Measurements from ENCODE around the gene PDE4A.
A peak's percentile ranks its signal among the peaks of the same experiment; 100 is the strongest.
"Not testable (repeated sequence)": the region's sequence is repeated elsewhere in the genome, so short reads cannot be mapped to it uniquely, and the experiment has no call there.

Gene PDE4A

GRCh38 chr19:10430505-10431253 lies 10.3 kb downstream of the PDE4A start:
- DNase-seq, result no peak

GRCh38 chr19:10431254-10431942 lies 11.1 kb downstream of the PDE4A start:
- no peak for DNase-seq

- DNase-seq, result no peak
Measured at GRCh38 chr19:10431943-10432735, 11.8 kb downstream of the PDE4A start.

GRCh38 chr19:10432736-10433130 lies 12.4 kb downstream of the PDE4A start:
- no peak for DNase-seq

- no peak for DNase-seq
Measured at GRCh38 chr19:10433131-10433536, 12.8 kb downstream of the PDE4A start.

GRCh38 chr19:10439588-10439987 lies 19.2 kb downstream of the PDE4A start:
- no peak for DNase-seq

- DNase-seq, result no peak
Measured at GRCh38 chr19:10442698-10443097, 22.4 kb downstream of the PDE4A start.

DNA sequence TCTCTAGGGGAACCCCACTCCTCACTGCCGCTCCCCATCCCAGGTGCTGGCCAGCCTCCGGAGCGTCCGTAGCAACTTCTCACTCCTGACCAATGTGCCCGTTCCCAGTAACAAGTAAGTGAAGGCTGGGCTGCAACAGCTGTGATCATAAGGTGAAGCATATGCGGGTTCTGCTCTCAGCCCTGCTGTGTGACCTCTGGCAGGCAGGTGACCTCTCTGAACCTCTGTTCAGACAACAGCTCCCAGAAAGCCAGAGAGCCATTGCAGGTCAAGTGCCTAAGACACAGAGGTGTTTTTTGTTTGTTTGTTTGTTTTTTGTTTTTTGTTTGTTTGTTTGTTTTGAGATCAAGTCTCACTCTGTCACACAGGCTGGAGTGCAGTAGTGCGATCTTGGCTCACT lies 28.7 kb downstream of the PDE4A start:
- DNase-seq, result no peak

DNA sequence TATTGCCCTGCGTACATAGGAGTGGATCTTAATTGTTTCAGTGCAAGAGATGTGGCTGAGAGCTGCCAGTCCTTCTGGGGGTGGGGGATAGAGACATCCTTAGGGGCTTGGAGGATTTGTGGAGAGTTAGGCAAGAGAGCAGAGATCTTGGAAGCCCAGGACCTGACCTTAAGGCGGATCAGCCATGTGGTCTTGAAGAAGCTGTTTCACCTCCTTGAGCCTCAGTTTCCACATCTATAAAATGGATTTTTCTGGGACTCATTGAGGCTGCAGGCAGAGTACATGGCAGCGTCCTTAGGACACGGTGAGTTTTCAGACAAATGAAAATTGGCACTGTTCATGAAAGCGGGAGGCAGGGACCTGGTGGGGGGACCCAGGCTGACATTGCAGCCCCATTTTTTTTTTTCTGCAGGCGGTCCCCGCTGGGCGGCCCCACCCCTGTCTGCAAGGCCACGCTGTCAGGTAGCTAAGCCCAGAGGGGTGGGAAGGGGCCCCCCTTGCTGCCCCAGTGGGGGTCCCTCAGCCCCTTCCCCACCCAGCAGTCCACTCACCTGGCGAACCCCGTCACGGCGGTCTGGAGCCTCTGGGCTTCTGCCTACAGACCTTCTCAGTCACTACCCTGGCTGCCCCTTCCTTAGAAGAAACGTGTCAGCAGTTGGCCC lies 30.0 kb downstream of the PDE4A start:
- no peak for DNase-seq

GRCh38 chr19:10450853-10451609 lies 30.7 kb downstream of the PDE4A start:
- DNase-seq, result no peak

DNA sequence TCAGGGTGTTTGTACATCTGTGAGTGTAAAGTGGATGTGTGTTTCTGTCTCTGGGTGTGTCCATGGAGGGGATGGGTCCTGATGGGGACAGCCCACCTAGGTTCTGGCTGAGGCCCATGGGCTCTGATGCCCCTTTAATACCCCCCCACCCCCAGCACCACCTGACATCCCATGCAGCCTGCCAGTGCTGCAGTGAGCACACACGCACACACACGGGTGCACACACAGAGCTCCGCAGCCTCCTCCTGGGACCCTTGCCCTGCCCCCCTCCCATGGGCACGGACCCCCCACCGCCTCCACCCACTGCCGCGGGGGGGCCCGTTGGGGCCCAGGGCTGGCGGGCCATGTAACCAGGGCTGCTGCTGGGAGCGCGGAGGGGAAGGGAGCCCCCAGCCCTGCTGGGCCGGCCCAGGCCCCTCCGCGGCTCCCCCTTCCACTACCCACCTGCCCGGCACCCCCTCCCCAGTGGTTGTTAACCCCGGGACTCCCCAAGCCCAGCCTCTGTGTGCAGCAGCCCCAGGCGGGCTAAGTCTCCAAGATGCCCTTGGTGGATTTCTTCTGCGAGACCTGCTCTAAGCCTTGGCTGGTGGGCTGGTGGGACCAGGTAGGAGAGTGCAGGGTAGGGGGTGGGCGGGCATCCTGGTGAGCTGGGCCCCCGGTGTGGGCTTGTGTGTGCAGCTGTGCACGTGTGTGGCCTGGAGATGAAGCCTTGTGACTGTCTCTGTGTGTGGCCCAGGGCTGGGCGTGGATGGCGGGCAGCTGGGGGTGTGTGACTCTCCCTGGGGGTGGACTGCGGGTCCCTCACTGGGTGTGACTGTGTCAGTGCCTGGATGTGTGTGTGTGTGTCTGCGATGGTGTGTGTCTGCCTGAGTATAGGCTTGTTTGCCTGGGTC lies 32.6 kb downstream of the PDE4A start:
- no peak for DNase-seq

DNA sequence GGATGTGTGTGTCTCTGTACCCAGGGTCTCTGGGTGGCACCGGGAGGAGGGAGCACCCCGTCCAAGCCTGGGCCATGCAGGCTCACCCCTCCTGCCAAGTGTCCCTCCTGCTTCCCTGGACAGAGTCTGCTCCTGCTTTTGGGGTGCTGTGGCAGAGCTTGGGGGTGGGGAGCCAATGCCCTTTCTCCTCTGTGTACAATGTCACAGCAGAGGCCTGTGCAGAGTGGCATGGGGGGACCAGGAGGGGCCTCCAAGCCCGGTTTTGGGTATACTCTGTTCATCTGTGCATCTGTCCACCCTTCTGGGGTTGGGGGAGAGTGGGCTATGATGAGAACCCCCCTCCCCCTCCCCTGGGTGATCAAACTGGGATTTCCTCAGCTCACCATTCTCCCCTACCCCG lies 33.5 kb downstream of the PDE4A start:
- no peak for DNase-seq

DNA sequence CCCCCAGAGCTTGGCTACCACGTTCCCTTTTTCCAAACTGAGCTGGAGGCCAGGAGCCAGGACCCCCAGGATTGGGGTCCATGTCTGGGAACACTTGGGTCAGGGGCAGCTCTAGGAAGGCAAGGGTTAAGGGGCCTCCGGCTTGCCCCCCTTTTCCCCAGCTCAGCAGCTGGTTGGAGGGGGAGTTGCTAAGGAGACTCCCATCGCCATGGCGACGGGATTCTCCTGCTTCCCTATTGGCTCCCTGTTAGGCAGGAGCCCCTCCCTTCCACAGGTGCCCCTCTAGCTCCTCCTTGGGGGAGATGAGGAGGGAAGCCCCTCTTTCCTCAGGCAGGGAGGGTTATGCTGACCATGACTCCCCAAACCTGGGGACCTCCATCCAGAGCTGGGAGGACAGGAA lies 33.9 kb downstream of the PDE4A start:
- DNase-seq, result no peak

DNA sequence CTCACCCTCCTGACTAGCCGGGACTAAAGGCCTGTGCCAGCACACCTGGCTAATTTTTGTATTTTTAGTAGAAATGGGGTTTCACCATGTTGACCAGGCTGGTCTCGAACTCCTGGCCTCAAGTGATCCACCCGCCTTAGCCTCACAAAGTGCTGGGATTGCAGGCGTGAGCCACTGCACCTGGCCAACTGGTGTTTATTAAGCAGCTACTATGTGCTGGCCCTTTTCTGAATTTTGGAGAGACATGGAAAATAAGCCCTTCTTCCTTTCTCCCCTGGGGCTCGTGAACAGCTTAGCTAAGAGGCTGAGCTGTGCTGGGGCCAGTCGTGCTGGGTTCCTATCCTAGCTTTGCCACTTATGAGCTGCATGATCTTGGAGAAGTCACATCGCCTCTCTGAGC lies 38.4 kb downstream of the PDE4A start:
- DNase-seq, result not testable (repeated sequence)

- DNase-seq, result no peak
Measured at GRCh38 chr19:10460714-10461046, 40.3 kb downstream of the PDE4A start.

DNA sequence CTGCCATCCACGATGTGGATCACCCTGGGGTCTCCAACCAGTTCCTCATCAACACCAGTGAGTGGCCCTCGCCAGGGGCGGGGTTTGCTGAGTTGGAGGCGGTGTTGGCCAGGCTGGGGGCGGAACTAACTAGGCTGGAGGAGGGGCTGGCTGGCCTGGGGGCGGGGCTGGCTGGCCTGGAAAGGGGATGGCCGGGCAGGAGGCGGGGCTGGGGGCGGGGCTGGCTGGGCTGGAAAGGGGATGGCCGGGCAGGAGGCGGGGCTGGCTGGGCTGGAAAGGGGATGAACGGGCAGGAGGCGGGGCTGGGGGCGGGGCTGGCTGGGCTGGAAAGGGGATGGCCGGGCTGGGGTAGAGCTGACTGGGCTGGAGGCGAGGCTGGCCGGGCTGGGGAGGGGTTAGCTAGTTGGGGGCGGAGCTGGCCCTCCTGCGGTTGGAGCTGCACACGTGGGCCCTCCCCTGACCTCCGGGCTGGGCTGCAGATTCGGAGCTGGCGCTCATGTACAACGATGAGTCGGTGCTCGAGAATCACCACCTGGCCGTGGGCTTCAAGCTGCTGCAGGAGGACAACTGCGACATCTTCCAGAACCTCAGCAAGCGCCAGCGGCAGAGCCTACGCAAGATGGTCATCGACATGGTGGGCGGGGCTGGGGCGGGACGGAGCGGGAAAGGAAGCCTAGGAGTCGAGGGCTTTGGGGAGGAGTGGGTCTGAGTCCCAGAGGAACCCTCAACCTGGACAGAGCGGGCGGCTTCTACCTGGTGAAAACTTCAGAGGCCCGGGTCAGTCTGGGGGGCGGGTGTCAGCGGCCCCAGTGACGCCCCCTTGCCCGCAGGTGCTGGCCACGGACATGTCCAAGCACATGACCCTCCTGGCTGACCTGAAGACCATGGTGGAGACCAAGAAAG lies 41.0 kb downstream of the PDE4A start:
- DNase-seq, result peak; percentile 60 to 72

- DNase-seq, result not testable (repeated sequence)
Measured at GRCh38 chr19:10462042-10462441, 41.7 kb downstream of the PDE4A start.

DNA sequence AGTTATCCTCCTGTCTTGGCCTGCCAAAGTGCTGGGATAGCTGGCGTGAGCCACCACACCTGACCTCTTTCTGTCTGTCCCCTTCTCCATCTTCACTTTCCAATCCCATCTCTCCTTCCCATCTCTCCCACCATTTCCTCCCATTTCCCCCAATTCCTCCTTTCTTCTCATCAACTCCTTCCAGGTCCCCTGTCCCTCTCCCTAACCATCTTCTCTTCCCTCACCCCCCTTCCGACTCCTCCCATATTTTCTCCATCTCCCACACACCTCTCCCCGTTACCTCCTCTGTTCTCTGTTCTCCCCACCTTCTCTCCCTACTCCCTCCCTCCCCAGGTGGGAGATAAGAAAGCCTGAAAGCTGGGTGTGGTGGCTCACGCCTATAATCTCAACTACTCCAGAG lies 42.2 kb downstream of the PDE4A start:
- DNase-seq, result no peak

DNA sequence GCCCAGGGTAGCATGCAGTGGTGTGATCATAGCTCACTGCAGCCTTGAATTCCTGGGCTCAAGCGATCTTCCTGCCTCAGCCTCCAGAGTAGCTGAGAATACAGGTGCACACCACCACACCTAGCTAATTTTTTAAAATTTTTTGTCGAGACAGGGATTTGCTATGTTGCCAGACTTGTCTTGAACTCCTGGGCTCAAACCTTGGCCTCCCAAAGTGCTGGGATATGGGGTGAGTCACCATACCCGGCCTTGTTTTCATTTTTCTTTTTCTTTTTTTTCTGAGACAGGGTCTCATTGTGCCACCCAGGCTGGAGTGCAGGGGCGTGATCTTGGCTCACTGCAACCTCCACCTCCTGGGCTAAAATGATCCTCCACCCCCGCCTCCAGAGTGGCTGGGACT lies 44.1 kb downstream of the PDE4A start:
- no peak for DNase-seq

- DNase-seq, result no peak
Measured at GRCh38 chr19:10467104-10467706, 46.9 kb downstream of the PDE4A start.
